KMS-11 (cell line): Measurements from ENCODE around the gene TSPAN1.

Experiments used
- H2AFZ ChIP-seq: fragments of 200-600 bp; sonication (generic); 2 replicates; pipeline ENCODE4 v1.6.1; 2016; ENCODE audit warnings: antibody characterized with exemption, mixed run types, low read depth
- H3K27ac ChIP-seq: fragments of 200-600 bp; sonication (generic); 2 replicates; pipeline ENCODE4 v1.6.1; 2016; ENCODE audit warnings: mild to moderate bottlenecking, mixed run types
- H3K27me3 ChIP-seq: fragments of 200-600 bp; sonication (generic); 2 replicates; pipeline ENCODE4 v1.6.1; 2017; ENCODE audit warnings: mild to moderate bottlenecking, low read depth, mixed run types, moderate library complexity; ENCODE audit not compliant: insufficient read depth
- H3K36me3 ChIP-seq: fragments of 200-600 bp; sonication (generic); 2 replicates; pipeline ENCODE4 v1.6.1; 2017; ENCODE audit warnings: mild to moderate bottlenecking, mixed run types; ENCODE audit not compliant: insufficient read depth
- H3K4me1 ChIP-seq: fragments of 200-600 bp; sonication (generic); 2 replicates; pipeline ENCODE4 v1.6.1; 2016; ENCODE audit warnings: mild to moderate bottlenecking, low read depth, mixed run types; ENCODE audit not compliant: poor library complexity, severe bottlenecking
- H3K4me2 ChIP-seq: fragments of 200-600 bp; sonication (generic); 2 replicates; pipeline ENCODE4 v1.7.0; 2016; ENCODE audit warnings: mild to moderate bottlenecking, mixed run types
- H3K4me3 ChIP-seq: fragments of 200-600 bp; sonication (generic); IDR thresholded peaks from 2 replicates; pipeline ENCODE4 v1.6.1; 2017; ENCODE audit warnings: low read depth, low read length, mixed read lengths; ENCODE audit not compliant: insufficient read depth
- H3K79me2 ChIP-seq: fragments of 200-600 bp; sonication (generic); 2 replicates; pipeline ENCODE4 v1.6.1; 2016; ENCODE audit warnings: low read depth, mixed run types; ENCODE audit not compliant: insufficient read depth
- H3K9ac ChIP-seq: fragments of 200-600 bp; sonication (generic); 2 replicates; pipeline ENCODE4 v1.6.1; 2016; ENCODE audit warnings: mild to moderate bottlenecking, mixed run types
- H4K20me1 ChIP-seq: fragments of 200-600 bp; sonication (generic); 2 replicates; pipeline ENCODE4 v1.6.1; 2016; ENCODE audit warnings: mild to moderate bottlenecking, mixed run types; ENCODE audit not compliant: insufficient read depth
- CTCF ChIP-seq: fragments of 200-600 bp; sonication (generic); conservative IDR thresholded peaks from 2 replicates; pipeline ENCODE4 v1.6.1; 2017; ENCODE audit warnings: low read depth, mild to moderate bottlenecking, antibody characterized with exemption, low read length, moderate library complexity, mixed read lengths

Gene TSPAN1

GRCh38 chr1:46148318-46148717 lies 26.6 kb upstream of the TSPAN1 start:
- Histone ChIP-seq H3K4me1 (no peaks in the 10 kb centered on the region), H3K36me3 (no peaks in the 10 kb centered on the region), H3K79me2 (no peaks in the 10 kb centered on the region), H3K27me3 (no peaks in the 10 kb centered on the region), H4K20me1 (no peaks in the 10 kb centered on the region), H2AFZ (0 out of 2 replicates have a peak overlapping the region, but pooled peaks have one; percentile 12), H3K4me2 (no peak overlapping the region), H3K27ac (no peak overlapping the region), H3K9ac (no peak overlapping the region), H3K4me3 (no peak overlapping the region)
- TF ChIP-seq CTCF = no peak

- Histone ChIP-seq H3K9ac (no peak overlapping the region), H3K4me3 (no peak overlapping the region), H4K20me1 (no peaks in the 10 kb centered on the region), H3K27ac (no peak overlapping the region), H3K4me1 (peaks cover 8% of the 10 kb centered on the region), H2AFZ (no peak overlapping the region), H3K36me3 (no peaks in the 10 kb centered on the region), H3K79me2 (no peaks in the 10 kb centered on the region), H3K27me3 (no peaks in the 10 kb centered on the region), H3K4me2 (no peak overlapping the region)
- TF ChIP-seq CTCF = no peak
These were observed 24.8 kb upstream of the TSPAN1 start for GRCh38 chr1:46150085-46150484.

- Histone ChIP-seq H3K79me2 (no peaks in the 10 kb centered on the region), H3K9ac (no peak overlapping the region), H4K20me1 (no peaks in the 10 kb centered on the region), H3K36me3 (no peaks in the 10 kb centered on the region), H3K27ac (no peak overlapping the region), H2AFZ (no peak overlapping the region), H3K4me3 (no peak overlapping the region), H3K4me2 (no peak overlapping the region), H3K27me3 (no peaks in the 10 kb centered on the region), H3K4me1 (peaks cover 8% of the 10 kb centered on the region)
- TF ChIP-seq CTCF = no peak
These were observed 22.9 kb upstream of the TSPAN1 start for GRCh38 chr1:46152016-46152415.

- Histone ChIP-seq H3K4me1 (peaks cover 18% of the 10 kb centered on the region), H4K20me1 (no peaks in the 10 kb centered on the region), H3K9ac (no peak overlapping the region), H3K79me2 (no peaks in the 10 kb centered on the region), H2AFZ (no peak overlapping the region), H3K27me3 (no peaks in the 10 kb centered on the region), H3K27ac (no peak overlapping the region), H3K4me2 (peak overlapping the region; percentile 0; the same call in 1 of the 2 replicates), H3K4me3 (no peak overlapping the region), H3K36me3 (no peaks in the 10 kb centered on the region)
- TF ChIP-seq CTCF = no peak
These were observed 21.7 kb upstream of the TSPAN1 start for GRCh38 chr1:46153228-46153627.

- Histone ChIP-seq H3K27ac (no peak overlapping the region), H3K9ac (no peak overlapping the region), H3K4me3 (no peak overlapping the region), H3K27me3 (no peaks in the 10 kb centered on the region), H3K4me1 (peaks cover 23% of the 10 kb centered on the region), H3K36me3 (no peaks in the 10 kb centered on the region), H4K20me1 (no peaks in the 10 kb centered on the region), H3K4me2 (peak overlapping the region; percentile 0; the same call in 1 of the 2 replicates), H2AFZ (no peak overlapping the region), H3K79me2 (no peaks in the 10 kb centered on the region)
- TF ChIP-seq CTCF = no peak
These were observed 21.2 kb upstream of the TSPAN1 start for GRCh38 chr1:46153732-46154131.
